Body of pancreas (tissue), 4 donors: ENCODE results near the gene RPL35. TPM values are rescaled to one million over a fixed set of nuclear protein-coding genes. Genes with fewer than 3 reads are reported as not detected.
"Not testable (repeated sequence)": the region's sequence is repeated elsewhere in the genome, so short reads cannot be mapped to it uniquely, and the experiment has no call there.

Experiments
- ATAC-seq: fragments of 150-250 bp; one replicate; pipeline ENCODE4 v1.9.1; 2016
- DNase-seq, 4 donors: peaks; one replicate each; pipeline ENCODE4 v3.0.0-alpha.2; 2019
- H3K27ac ChIP-seq, 4 donors: fragments of 200-600 bp; sonication (generic); 1 replicate in 3 of 4; 2 replicates in 1 of 4; pipeline versions ENCODE4 v1.5.1 to v1.6.1; 2016 to 2019; ENCODE audit warnings: mild to moderate bottlenecking in 1 of 4, mixed read lengths in 1 of 4, moderate library complexity in 1 of 4
- H3K27me3 ChIP-seq, 2 donors: fragments of 200-600 bp; sonication (generic); one replicate each; pipeline ENCODE4 v1.6.0; 2016; ENCODE audit warnings: mild to moderate bottlenecking in 1 of 2
- H3K36me3 ChIP-seq, 2 donors: fragments of 200-600 bp; sonication (generic); replicated peaks in 1 of 2; 2 replicates each; pipeline ENCODE4 v1.5.1; 2016; ENCODE audit warnings: low read depth in 2 of 2; ENCODE audit not compliant: insufficient read depth in 1 of 2
- H3K4me1 ChIP-seq: fragments of 200-600 bp; sonication (generic); one replicate; pipeline ENCODE4 v1.6.0; 2016
- H3K4me3 ChIP-seq, 2 donors: fragments of 200-600 bp; sonication (generic); 1 replicate in 1 of 2; 2 replicates in 1 of 2; pipeline ENCODE4 v1.5.1; 2016 to 2019
- H3K9me3 ChIP-seq, 3 donors: fragments of 200-600 bp; sonication (generic); 1 replicate in 2 of 3; 2 replicates in 1 of 3; pipeline ENCODE4 v1.5.1; 2016
- CTCF ChIP-seq, 7 experiments: fragments of 450-650 bp in 4 of 7; fragments of 200-600 bp in 3 of 7; sonication (generic) in 3 of 7; IDR thresholded peaks; one replicate each; pipeline ENCODE4 v1.5.1; 2016 to 2019; ENCODE audit warnings: antibody characterized with exemption in 7 of 7
- POLR2A ChIP-seq, 3 donors: fragments of 450-650 bp; IDR thresholded peaks; one replicate each; pipeline ENCODE4 v1.6.1; 2016; ENCODE audit warnings: antibody characterized with exemption in 3 of 3, mild to moderate bottlenecking in 2 of 3
- WGBS, 2 donors: methylation state at CpG; one replicate each; pipeline ENCODE4 v1.1.5; 2017; 5-methylcytosine and 5-hydroxymethylcytosine counted together
- intact Hi-C: fragments of 100-400 bp; cut with DNase I; formaldehyde crosslinking; loops from one replicate; pipeline ENCODE4 v1.15.1; 2023
- total RNA-seq, 2 donors: library from RNA; depleted of rRNA; stranded (reverse); fragments of >200 nt; gene quantifications; one replicate each; pipeline ENCODE4 v1.1.0, GENCODE V29; 2016

The RPL35 gene
- total RNA-seq, 2 donors from 2014 or later, result 1,031 to 1,035 TPM

GRCh38 chr9:124843456-124844034 is 18.2 kb downstream of the RPL35 start:
- Histone ChIP-seq H3K4me1 (peaks cover 15% of the 10 kb centered on the region), H3K4me3 (no peak overlapping the region), H3K27me3 (no peaks in the 10 kb centered on the region), H3K9me3 (no peaks in the 10 kb centered on the region), H3K36me3 (no peaks in the 10 kb centered on the region), H3K27ac (no peak overlapping the region)
- ATAC-seq (no peak), DNase-seq (no peak)
- TF ChIP-seq CTCF (IDR thresholded peaks at IDR 0.05) (no peak), POLR2A (IDR thresholded peaks at IDR 0.05) (no peak)
- intact Hi-C loops, result loop anchor here (5.0 kb wide), 1 partner anchor 41 kb away; no protein-coding TSS in a partner anchor
- WGBS, 2 donors, result 75 to 80% methylated on average over 7 to 11 of the region's 11 CpGs

DNA sequence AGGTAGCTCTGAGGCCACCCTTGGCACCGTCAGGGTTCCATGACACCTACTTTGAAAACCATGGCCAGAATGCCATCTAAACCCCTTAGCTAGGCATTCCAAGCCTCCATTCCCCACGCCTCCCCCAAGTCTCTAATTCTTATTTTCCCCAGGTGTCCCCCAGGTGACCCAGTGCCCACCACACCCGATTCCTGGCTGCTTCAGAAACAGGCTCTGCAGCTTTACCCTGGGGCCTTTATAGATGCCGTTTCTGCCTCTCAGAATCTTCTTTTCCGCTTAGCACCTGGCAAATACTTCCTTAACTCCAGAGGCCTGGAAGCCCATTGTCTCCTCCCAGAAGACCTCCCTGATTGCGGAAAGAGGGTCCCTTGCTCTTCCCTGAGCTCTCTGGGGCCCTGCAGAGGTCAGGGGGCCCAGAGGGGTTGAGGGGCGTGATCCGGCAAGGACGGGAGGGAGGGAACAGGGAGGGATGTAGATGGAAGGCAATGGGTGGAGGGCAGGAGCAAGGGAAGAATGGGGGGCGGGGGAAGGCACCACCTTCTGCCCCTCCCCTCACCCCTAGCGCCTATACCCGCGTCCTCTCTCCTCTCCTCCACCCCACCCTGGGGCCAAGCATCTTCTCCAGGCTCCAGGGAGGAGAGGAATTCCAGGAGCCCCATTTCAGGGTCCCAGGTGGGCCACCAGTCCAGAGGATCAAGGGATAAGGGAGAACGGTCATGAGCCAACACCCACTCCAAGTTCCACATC is 20.5 kb downstream of the RPL35 start:
- H3K36me3 ChIP-seq, result no peaks in the 10 kb centered on the region
- no peaks in the 10 kb centered on the region for H3K27me3 ChIP-seq
- TF ChIP-seq CTCF (IDR thresholded peaks at IDR 0.05) (no peak), POLR2A (IDR thresholded peaks at IDR 0.05) (no peak)
- no peak overlapping the region for H3K4me3 ChIP-seq
- H3K27ac ChIP-seq, result no peak overlapping the region
- intact Hi-C loops, result loop anchor here (5.0 kb wide), 1 partner anchor 39 kb away; no protein-coding TSS in a partner anchor
- no peak for ATAC-seq
- DNase-seq, result no peak
- H3K4me1 ChIP-seq, result peaks cover 16% of the 10 kb centered on the region
- 84 to 88% methylated on average over 14 of the region's 14 CpGs for WGBS, 2 donors
- H3K9me3 ChIP-seq, result no peaks in the 10 kb centered on the region

- WGBS, 2 donors, result 38% methylated on average over 18 of the region's 18 CpGs; no CpG with 5 or more reads in 1 of the 2 donors
- intact Hi-C loops, result loop anchor here (5.0 kb wide), 1 partner anchor 38 kb away; no protein-coding TSS in a partner anchor
- no peaks in the 10 kb centered on the region for H3K9me3 ChIP-seq
- TF ChIP-seq POLR2A (IDR thresholded peaks at IDR 0.05) (no peak), CTCF (IDR thresholded peaks at IDR 0.05) (peak; percentile 4 to 58 (median 36))
- no peaks in the 10 kb centered on the region for H3K36me3 ChIP-seq
- H3K27me3 ChIP-seq, result no peaks in the 10 kb centered on the region
- H3K4me1 ChIP-seq, result peaks cover 25% of the 10 kb centered on the region
- H3K27ac ChIP-seq, result peak overlapping the region in 3 of 4 donors; percentile 29 to 52 (median 44)
- DNase-seq (peak; percentile 45 to 64 (median 53)), ATAC-seq (peak; percentile 68)
- H3K4me3 ChIP-seq, result no peak overlapping the region
Measured at GRCh38 chr9:124840300-124840833, 21.4 kb downstream of the RPL35 start.

- no peaks in the 10 kb centered on the region for H3K9me3 ChIP-seq
- TF ChIP-seq CTCF (IDR thresholded peaks at IDR 0.05) (peak; percentile 29 to 53 (median 41)), POLR2A (IDR thresholded peaks at IDR 0.05) (no peak)
- ATAC-seq (peak; percentile 38), DNase-seq (no peak)
- H3K4me3 ChIP-seq, result no peak overlapping the region
- no peaks in the 10 kb centered on the region for H3K36me3 ChIP-seq
- 35 to 47% methylated on average over 5 to 12 of the region's 12 CpGs for WGBS, 2 donors
- intact Hi-C loops, result loop anchor here (5.0 kb wide), 1 partner anchor 37 kb away; no protein-coding TSS in a partner anchor
- H3K27me3 ChIP-seq, result no peaks in the 10 kb centered on the region
- peaks cover 31% of the 10 kb centered on the region for H3K4me1 ChIP-seq
- H3K27ac ChIP-seq, result peak overlapping the region in 3 of 4 donors; percentile 29 to 52 (median 44)
Measured at GRCh38 chr9:124839612-124840299, 22.0 kb downstream of the RPL35 start.

- H3K36me3 ChIP-seq, H3K27ac ChIP-seq, H3K27me3 ChIP-seq, H3K9me3 ChIP-seq, DNase-seq, ATAC-seq, H3K4me3 ChIP-seq, intact Hi-C loops: not testable (repeated sequence)
- peaks cover 36% of the 10 kb centered on the region for H3K4me1 ChIP-seq
- WGBS, 2 donors, result 67 to 79% methylated on average over 2 to 30 of the region's 52 CpGs
Measured at GRCh38 chr9:124838567-124839275, 23.0 kb downstream of the RPL35 start.

DNA sequence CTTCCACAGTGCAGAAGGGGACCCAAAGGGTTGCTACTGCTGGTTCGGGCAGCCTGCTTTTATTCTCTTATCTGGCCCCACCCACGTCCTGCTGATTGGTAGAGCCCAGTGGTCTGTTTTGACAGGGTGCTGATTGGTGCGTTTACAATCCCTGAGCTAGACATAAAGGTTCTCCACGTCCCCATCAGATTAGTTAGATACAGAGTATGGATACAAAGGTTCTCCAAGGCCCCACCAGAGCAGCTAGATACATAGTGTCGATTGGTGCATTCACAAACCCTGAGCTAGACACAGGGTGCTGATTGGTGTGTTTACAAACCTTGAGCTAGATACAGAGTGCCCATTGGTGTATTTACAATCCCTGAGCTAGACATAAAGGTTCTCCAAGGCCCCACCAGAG is 23.6 kb downstream of the RPL35 start:
- intact Hi-C loops, ATAC-seq: not testable (repeated sequence)
- 56 to 65% methylated on average over 4 to 5 of the region's 5 CpGs for WGBS, 2 donors

More for the DNA sequence above, 23.6 kb downstream of the RPL35 start:
- not testable (repeated sequence) for H3K27me3 ChIP-seq, H3K27ac ChIP-seq, H3K36me3 ChIP-seq, H3K4me3 ChIP-seq, H3K9me3 ChIP-seq, DNase-seq
- peaks cover 36% of the 10 kb centered on the region for H3K4me1 ChIP-seq
